A549 treated with dexamethasone at 1 μM for 4 hours (cell line): Measurements from ENCODE around the gene NIFK. TPM values are rescaled to one million over a fixed set of nuclear protein-coding genes. Genes with fewer than 3 reads are reported as not detected.

Experiments
- total RNA-seq: library from RNA; stranded (reverse); fragments of 200-300 nt; extraction: Qiagen RNA extraction; gene quantifications from 5 replicates; pipeline ENCODE4 v1.2.3, GENCODE V29; 2022

NIFK gene
- 63.8 to 99.4 TPM (median 92.5 TPM) in 5 replicates for total RNA-seq

DNA sequence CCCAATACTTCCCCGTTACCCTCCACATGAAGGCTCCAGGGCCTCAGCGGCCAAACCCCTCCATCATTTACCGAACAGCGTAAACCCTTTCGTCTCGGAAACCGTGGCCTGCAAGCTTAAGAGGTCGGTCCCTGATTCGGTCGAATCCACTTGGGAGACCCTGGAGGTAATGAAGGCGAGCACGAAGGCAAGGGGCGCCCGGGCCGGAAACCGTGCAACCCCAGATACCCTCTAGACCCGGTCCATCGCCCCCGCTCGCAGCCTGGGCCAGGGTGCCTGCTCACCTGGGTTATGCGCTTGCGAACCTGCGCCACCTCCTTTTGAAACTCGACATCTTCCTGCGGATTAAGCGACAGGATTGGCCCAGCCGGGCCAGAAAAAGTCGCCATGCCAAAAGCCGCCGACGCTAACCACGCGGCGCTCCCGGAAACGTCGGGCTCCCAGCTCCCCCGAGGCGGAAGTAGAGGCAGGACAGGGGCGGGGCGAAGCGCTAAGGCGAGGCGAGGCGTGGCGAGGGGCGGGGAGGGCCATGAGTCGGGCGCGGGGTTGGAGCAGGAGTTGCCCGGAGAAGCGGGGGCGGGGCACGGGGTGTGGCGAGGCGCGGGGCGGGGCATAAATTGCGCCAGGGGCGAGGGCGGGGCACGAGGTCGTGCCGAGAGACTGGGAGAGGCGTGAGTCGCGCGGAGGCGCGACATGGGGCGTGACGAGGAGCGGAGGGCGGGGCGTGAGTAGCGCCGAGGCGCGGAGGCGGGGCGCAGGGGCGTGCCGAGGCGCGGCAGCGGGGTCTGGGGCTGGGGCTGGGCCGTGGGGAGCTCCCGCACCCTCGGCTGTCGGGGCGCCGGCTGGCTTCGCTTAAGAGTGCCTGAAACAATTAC, at the start of gene NIFK:
TSS of gene NIFK (minus strand) at position 414 of the 875 bp plus-strand sequence. CDS start at position 389, 25 bp downstream.

DNA sequence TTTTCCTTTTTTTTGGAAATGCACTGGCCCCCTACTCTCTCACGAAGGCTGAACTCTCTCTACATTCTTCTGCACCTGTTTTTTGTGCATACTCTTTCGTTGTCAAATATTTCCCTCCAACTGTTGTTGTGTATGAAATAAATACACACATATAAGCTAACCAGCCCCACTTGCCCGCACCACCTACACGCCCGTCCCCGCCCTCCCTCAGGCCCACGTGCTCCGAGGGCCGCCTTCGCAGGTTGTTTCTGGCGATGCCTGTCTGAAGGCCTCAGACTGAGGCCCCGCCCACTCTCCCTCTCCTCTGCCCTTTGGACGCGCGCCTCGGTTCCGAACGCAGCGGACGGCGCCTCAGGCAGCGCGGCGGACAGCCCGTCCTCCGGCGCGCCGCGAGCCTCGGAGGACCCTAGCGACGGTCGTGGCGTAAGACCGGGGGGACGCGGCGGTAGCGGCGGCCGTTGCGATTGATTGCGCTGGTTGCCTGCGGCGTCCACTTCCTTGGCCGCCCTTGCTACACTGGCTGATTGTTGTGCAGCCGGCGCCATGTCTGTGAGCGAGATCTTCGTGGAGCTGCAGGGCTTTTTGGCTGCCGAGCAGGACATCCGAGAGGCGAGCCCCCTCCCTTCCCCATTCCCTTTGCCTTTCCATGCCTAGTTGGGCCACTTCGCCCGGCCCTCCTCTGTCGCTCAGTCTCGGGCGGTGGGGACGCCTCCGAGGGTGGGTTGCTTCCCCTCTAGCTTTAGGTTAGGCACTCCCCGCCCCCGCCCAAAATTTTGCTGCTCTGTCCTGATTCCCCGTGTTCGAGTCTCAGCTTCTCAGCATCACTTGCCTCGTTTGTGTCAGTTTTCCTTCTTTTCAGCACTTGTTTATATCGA, 18.8 kb upstream of the NIFK start, which contains the start of gene TSN:
TSS of gene TSN (plus strand) at position 415 of the 875 bp plus-strand sequence. CDS start at position 544, 129 bp downstream.

Other genes with a start within 250 kb of the NIFK start
- gene RNU4ATAC, start 206.0 kb downstream of the NIFK start, total RNA-seq = not detected in 5 replicates
- 16.8 to 24.8 TPM (median 23.4 TPM) in 5 replicates for gene CLASP1, start 87.4 kb downstream of the NIFK start, total RNA-seq
- 60.1 to 68.0 TPM (median 64.3 TPM) in 5 replicates for gene TSN, start 18.8 kb upstream of the NIFK start, total RNA-seq